K562 (cell line): Measurements from ENCODE around the gene LTBP4. TPM values are rescaled to one million over a fixed set of nuclear protein-coding genes. Genes with fewer than 3 reads are reported as not detected.
A peak's percentile ranks its signal among the peaks of the same experiment; 100 is the strongest.

ENCODE experiments used
- ATF1 ChIP-seq, 2 experiments: fragments of 450-650 bp in 1 of 2; IDR thresholded peaks; 2 replicates each; pipeline ENCODE4 v1.6.1; 2016; ENCODE audit warnings: missing compliant biosample characterization in 1 of 2, missing genetic modification characterization in 1 of 2
- CBX8 ChIP-seq: fragments of 200-600 bp; sonication (generic); IDR thresholded peaks from 2 replicates; pipeline ENCODE4 v1.6.1; 2012; ENCODE audit warnings: borderline replicate concordance, mixed run types, low read depth, mild to moderate bottlenecking, moderate library complexity, mixed read lengths, low read length, control low read depth, inconsistent platforms; ENCODE audit not compliant: poor library complexity, severe bottlenecking; ENCODE audit errors: extremely low read depth
- CGGBP1 ChIP-seq: fragments of 250-450 bp; sonication (Bioruptor Pico); IDR thresholded peaks from 2 replicates; pipeline ENCODE4 v1.9.0; 2021; ENCODE audit warnings: mild to moderate bottlenecking
- CREBBP ChIP-seq: IDR thresholded peaks from one replicate; pipeline ENCODE4 v1.6.1; 2012; ENCODE audit warnings: low read depth, mild to moderate bottlenecking, control low read depth, inconsistent platforms, low read length
- E2F3 ChIP-seq: fragments of 250-450 bp; sonication (Bioruptor Pico); IDR thresholded peaks from 2 replicates; pipeline ENCODE4 v1.4.0; 2020; ENCODE audit warnings: mild to moderate bottlenecking
- GATAD2B ChIP-seq: fragments of 450-650 bp; IDR thresholded peaks from 2 replicates; pipeline ENCODE4 v1.6.1; 2017; ENCODE audit warnings: mild to moderate bottlenecking, borderline replicate concordance
- HNRNPUL1 ChIP-seq: fragments of 200-400 bp; formaldehyde crosslinking; IDR thresholded peaks from 2 replicates; pipeline ENCODE4 v1.6.1; 2017; ENCODE audit warnings: low read length
- MAFF ChIP-seq: IDR thresholded peaks from 2 replicates; pipeline ENCODE4 v1.6.1; 2012; ENCODE audit warnings: low read length, improper control_type of control experiment
- SP2 ChIP-seq: IDR thresholded peaks from 2 replicates; pipeline ENCODE4 v1.6.1; 2011; ENCODE audit warnings: mild to moderate bottlenecking, low read depth, low read length, moderate library complexity; ENCODE audit not compliant: poor library complexity, severe bottlenecking; ENCODE audit errors: extremely low read depth
- TAF9B ChIP-seq: fragments of 450-650 bp; IDR thresholded peaks from 2 replicates; pipeline ENCODE4 v1.6.1; 2018; ENCODE audit warnings: mild to moderate bottlenecking; ENCODE audit not compliant: partially characterized antibody
- TFAM ChIP-seq: fragments of 250-450 bp; sonication (Bioruptor Pico); conservative IDR thresholded peaks from 2 replicates; pipeline ENCODE4 v1.5.0; 2021; ENCODE audit warnings: mild to moderate bottlenecking, moderate library complexity
- VEZF1 ChIP-seq: fragments of 200-800 bp; sonication (Bioruptor generic); IDR thresholded peaks from 2 replicates; pipeline ENCODE4 v1.6.1; 2017; ENCODE audit warnings: missing genetic modification characterization, missing compliant biosample characterization
- ZNF232 ChIP-seq: sonication (generic); formaldehyde crosslinking; IDR thresholded peaks from 2 replicates; pipeline ENCODE4 v1.8.0; 2022; ENCODE audit warnings: mild to moderate bottlenecking, missing genetic modification reagents
- ZNF347 ChIP-seq: fragments of 450-650 bp; formaldehyde crosslinking; IDR thresholded peaks from 2 replicates; pipeline ENCODE4 v1.4.0; 2020; ENCODE audit warnings: low read depth, mild to moderate bottlenecking, moderate library complexity
- polyA plus RNA-seq, 8 experiments: library from polyadenylated mRNA; depleted of rRNA in 4 of 8; stranded (reverse) in 5 of 8; unstranded in 3 of 8; fragments of >200 nt; fragmentation: Nextera tagmentation in 2 of 8; fragmentation: Illumina TruSeq in 1 of 8; extraction: Ambion mirVana in 2 of 8; extraction: Trizol in 1 of 8; gene quantifications; 2 replicates each; pipeline versions ENCODE4 v1.2.1 to v1.2.3, GENCODE V29; 2011 to 2014; ENCODE audit warnings: inconsistent platforms in 1 of 8, missing spikeins in 1 of 8
- total RNA-seq, 7 experiments: library from RNA; depleted of rRNA in 6 of 7; stranded (reverse); fragments of >200 nt in 6 of 7; fragmentation: Illumina TruSeq in 2 of 7; extraction: Trizol in 2 of 7; gene quantifications; 2 replicates each; pipeline versions ENCODE4 v1.2.1 to v1.2.3, GENCODE V29; 2011 to 2021; ENCODE audit warnings: low replicate concordance in 1 of 7
- TF ChIP-seq, protein P1 (sequence below): fragments of 450-650 bp; IDR thresholded peaks from 2 replicates; pipeline ENCODE4 v1.6.1; 2017; ENCODE audit warnings: antibody characterized with exemption
- TF ChIP-seq, protein P2 (sequence below): fragments of 150-350 bp; IDR thresholded peaks from 2 replicates; pipeline ENCODE4 v1.6.1; 2014; ENCODE audit warnings: low read depth, mild to moderate bottlenecking, low read length, borderline replicate concordance
- TF ChIP-seq, protein P3 (sequence below): fragments of 450-650 bp; formaldehyde crosslinking; IDR thresholded peaks from 2 replicates; pipeline ENCODE4 v1.4.0; 2022; ENCODE audit warnings: missing genetic modification characterization

The LTBP4 gene
- total and polyA plus RNA-seq, 9 of the 15 experiments (the other 6 are each of a cell fraction or from before 2014, with no cell fraction given), result 0.35 to 160 (median 31.6) TPM

- TF ChIP-seq ZNF232 (CRISPR knock-in tag), result no peak
- no peak for TF ChIP-seq CBX8
- no peak for TF ChIP-seq E2F3 (CRISPR knock-in tag)
- TF ChIP-seq MAFF, result no peak; the same call in 1 of the 2 replicates
- TF ChIP-seq, protein P1, sequence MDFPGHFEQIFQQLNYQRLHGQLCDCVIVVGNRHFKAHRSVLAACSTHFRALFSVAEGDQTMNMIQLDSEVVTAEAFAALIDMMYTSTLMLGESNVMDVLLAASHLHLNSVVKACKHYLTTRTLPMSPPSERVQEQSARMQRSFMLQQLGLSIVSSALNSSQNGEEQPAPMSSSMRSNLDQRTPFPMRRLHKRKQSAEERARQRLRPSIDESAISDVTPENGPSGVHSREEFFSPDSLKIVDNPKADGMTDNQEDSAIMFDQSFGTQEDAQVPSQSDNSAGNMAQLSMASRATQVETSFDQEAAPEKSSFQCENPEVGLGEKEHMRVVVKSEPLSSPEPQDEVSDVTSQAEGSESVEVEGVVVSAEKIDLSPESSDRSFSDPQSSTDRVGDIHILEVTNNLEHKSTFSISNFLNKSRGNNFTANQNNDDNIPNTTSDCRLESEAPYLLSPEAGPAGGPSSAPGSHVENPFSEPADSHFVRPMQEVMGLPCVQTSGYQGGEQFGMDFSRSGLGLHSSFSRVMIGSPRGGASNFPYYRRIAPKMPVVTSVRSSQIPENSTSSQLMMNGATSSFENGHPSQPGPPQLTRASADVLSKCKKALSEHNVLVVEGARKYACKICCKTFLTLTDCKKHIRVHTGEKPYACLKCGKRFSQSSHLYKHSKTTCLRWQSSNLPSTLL, result no peak
- no peak for TF ChIP-seq TAF9B
- no peak for TF ChIP-seq ATF1 (CRISPR knock-in tag; IDR thresholded peaks at IDR 0.05)
- peak; percentile 75 for TF ChIP-seq ATF1 (tag; IDR thresholded peaks at IDR 0.05)
- TF ChIP-seq HNRNPUL1, result no peak
- TF ChIP-seq, protein P2, sequence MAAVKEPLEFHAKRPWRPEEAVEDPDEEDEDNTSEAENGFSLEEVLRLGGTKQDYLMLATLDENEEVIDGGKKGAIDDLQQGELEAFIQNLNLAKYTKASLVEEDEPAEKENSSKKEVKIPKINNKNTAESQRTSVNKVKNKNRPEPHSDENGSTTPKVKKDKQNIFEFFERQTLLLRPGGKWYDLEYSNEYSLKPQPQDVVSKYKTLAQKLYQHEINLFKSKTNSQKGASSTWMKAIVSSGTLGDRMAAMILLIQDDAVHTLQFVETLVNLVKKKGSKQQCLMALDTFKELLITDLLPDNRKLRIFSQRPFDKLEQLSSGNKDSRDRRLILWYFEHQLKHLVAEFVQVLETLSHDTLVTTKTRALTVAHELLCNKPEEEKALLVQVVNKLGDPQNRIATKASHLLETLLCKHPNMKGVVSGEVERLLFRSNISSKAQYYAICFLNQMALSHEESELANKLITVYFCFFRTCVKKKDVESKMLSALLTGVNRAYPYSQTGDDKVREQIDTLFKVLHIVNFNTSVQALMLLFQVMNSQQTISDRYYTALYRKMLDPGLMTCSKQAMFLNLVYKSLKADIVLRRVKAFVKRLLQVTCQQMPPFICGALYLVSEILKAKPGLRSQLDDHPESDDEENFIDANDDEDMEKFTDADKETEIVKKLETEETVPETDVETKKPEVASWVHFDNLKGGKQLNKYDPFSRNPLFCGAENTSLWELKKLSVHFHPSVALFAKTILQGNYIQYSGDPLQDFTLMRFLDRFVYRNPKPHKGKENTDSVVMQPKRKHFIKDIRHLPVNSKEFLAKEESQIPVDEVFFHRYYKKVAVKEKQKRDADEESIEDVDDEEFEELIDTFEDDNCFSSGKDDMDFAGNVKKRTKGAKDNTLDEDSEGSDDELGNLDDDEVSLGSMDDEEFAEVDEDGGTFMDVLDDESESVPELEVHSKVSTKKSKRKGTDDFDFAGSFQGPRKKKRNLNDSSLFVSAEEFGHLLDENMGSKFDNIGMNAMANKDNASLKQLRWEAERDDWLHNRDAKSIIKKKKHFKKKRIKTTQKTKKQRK, result no peak
- TF ChIP-seq, protein P3, sequence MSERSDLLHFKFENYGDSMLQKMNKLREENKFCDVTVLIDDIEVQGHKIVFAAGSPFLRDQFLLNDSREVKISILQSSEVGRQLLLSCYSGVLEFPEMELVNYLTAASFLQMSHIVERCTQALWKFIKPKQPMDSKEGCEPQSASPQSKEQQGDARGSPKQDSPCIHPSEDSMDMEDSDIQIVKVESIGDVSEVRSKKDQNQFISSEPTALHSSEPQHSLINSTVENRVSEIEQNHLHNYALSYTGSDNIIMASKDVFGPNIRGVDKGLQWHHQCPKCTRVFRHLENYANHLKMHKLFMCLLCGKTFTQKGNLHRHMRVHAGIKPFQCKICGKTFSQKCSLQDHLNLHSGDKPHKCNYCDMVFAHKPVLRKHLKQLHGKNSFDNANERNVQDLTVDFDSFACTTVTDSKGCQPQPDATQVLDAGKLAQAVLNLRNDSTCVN (CRISPR knock-in tag), result no peak
- no peak for TF ChIP-seq SP2
- peak; percentile 26; the same call in 1 of the 2 replicates for TF ChIP-seq GATAD2B
- no peak for TF ChIP-seq CREBBP
- no peak for TF ChIP-seq TFAM (CRISPR knock-in tag)
- TF ChIP-seq VEZF1, result peak; percentile 84
- no peak for TF ChIP-seq CGGBP1
- no peak for TF ChIP-seq ZNF347 (CRISPR knock-in tag)
Observed at GRCh38 chr19:40598121-40598917, 2.9 kb upstream of the LTBP4 start (continued).
